DND-41 (cell line): ENCODE measurements around the gene CFAP410.

Experiments
- EZH2 ChIP-seq: IDR thresholded peaks from 3 replicates; pipeline ENCODE4 v1.6.1; 2012; ENCODE audit warnings: borderline replicate concordance, low read depth, mild to moderate bottlenecking, moderate library complexity, low read length, inconsistent platforms; ENCODE audit not compliant: severe bottlenecking
- TF ChIP-seq, protein P1 (sequence below): IDR thresholded peaks from 2 replicates; pipeline ENCODE4 v1.5.1; 2012; ENCODE audit warnings: borderline replicate concordance, low read length, moderate library complexity, mild to moderate bottlenecking; ENCODE audit not compliant: poor library complexity, severe bottlenecking; ENCODE audit errors: extremely low read depth

DNA sequence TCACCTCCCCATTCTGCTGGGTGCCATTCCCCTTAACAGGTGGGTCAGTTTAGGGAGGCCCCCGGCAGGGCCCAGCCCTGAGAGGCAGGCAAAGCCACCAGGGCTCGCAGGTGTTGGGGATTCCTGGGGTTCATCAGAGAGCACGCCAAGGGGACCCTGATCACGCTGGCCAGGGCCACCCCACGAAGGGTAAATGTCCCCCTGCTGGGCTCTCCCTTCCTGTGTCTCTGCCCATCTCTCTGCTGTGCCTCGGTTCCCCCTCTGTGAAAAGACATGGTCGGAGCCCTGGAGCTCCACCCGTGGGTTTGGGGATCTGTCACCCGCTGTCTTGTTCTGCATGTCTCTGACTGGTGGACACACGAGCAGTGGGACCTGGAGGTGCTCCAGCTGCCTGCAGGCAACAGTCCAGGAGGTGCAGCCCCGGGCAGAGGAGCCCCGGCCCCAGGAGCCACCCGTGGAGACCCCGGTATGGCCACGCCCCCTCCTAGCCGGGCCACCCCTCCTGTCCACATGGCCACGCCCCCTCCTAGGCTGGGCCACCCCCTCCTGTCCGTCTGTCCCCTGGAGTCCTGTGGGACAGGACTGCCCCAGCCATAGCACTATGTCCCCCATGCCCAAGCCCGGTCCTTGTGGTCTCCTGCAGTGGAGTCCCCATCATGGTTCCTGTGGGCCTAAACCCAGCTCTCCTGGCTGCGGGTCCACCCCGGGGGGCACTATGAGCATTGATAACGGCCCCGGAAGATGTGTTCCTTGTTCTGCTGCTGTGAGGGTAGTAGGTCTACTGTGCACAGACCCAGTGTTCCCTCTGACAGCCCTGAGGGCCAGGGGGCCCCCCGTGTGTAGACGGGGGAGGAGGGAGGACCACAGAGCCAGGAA, 47.0 kb downstream of the CFAP410 start:
- TF ChIP-seq, protein P1, sequence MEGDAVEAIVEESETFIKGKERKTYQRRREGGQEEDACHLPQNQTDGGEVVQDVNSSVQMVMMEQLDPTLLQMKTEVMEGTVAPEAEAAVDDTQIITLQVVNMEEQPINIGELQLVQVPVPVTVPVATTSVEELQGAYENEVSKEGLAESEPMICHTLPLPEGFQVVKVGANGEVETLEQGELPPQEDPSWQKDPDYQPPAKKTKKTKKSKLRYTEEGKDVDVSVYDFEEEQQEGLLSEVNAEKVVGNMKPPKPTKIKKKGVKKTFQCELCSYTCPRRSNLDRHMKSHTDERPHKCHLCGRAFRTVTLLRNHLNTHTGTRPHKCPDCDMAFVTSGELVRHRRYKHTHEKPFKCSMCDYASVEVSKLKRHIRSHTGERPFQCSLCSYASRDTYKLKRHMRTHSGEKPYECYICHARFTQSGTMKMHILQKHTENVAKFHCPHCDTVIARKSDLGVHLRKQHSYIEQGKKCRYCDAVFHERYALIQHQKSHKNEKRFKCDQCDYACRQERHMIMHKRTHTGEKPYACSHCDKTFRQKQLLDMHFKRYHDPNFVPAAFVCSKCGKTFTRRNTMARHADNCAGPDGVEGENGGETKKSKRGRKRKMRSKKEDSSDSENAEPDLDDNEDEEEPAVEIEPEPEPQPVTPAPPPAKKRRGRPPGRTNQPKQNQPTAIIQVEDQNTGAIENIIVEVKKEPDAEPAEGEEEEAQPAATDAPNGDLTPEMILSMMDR = no peak
- no peak for TF ChIP-seq EZH2
